Measurements from ENCODE around the gene FAM118A.

- no peak for TF ChIP-seq CTCF (IDR thresholded peaks at IDR 0.05)
- no peak for TF ChIP-seq POLR2A (IDR thresholded peaks at IDR 0.05)
Observed at GRCh38 chr22:45310977-45311531, 1.3 kb downstream of the FAM118A start.
